H1 (cell line): Measurements from ENCODE around the gene LGALS9. TPM values are rescaled to one million over a fixed set of nuclear protein-coding genes. Genes with fewer than 3 reads are reported as not detected.

Experiments used
- EZH2 ChIP-seq: fragments of 200-600 bp; sonication (generic); IDR thresholded peaks from 2 replicates; pipeline ENCODE4 v1.7.1; 2012; ENCODE audit warnings: low read depth, mild to moderate bottlenecking, moderate library complexity, low read length, inconsistent platforms; ENCODE audit not compliant: severe bottlenecking
- KDM4A ChIP-seq: IDR thresholded peaks from one replicate; pipeline ENCODE4 v1.7.1; 2012; ENCODE audit warnings: low read depth, mild to moderate bottlenecking, moderate library complexity, low read length, inconsistent platforms; ENCODE audit not compliant: severe bottlenecking
- TBP ChIP-seq: IDR thresholded peaks from 2 replicates; pipeline ENCODE4 v1.6.1; 2011; ENCODE audit warnings: low read depth, low read length, improper control_type of control experiment
- polyA plus RNA-seq, 7 experiments: library from polyadenylated mRNA; depleted of rRNA in 3 of 7; stranded (reverse) in 5 of 7; unstranded in 2 of 7; fragments of >200 nt in 5 of 7; fragments of 200-250 nt in 2 of 7; gene quantifications; 1 replicate in 5 of 7; 2 replicates in 1 of 7; 4 replicates in 1 of 7; pipeline versions ENCODE4 v1.2.1 to v1.2.3, GENCODE V29; 2011 to 2013; ENCODE audit warnings: missing spikeins in 2 of 7, mixed read lengths in 2 of 7
- total RNA-seq: library from RNA; stranded (reverse); fragmentation: NEBNext Ultra II Directional; extraction: Animal tissue kit (Norgen Biotek cat#: 25700); gene quantifications from 2 replicates; pipeline ENCODE4 v1.2.1, GENCODE V29; 2021
- TF ChIP-seq, protein P1 (sequence below): IDR thresholded peaks from 2 replicates; pipeline ENCODE4 v1.6.1; 2012; ENCODE audit warnings: low read length, inconsistent platforms
- TF ChIP-seq, protein P2 (sequence below): IDR thresholded peaks from 2 replicates; pipeline ENCODE4 v1.6.1; 2012; ENCODE audit warnings: inconsistent platforms

Gene LGALS9
- total and polyA plus RNA-seq, 2 of the 8 experiments (the other 6 are each of a cell fraction or from before 2014, with no cell fraction given): 0.95 to 1.7 TPM

DNA sequence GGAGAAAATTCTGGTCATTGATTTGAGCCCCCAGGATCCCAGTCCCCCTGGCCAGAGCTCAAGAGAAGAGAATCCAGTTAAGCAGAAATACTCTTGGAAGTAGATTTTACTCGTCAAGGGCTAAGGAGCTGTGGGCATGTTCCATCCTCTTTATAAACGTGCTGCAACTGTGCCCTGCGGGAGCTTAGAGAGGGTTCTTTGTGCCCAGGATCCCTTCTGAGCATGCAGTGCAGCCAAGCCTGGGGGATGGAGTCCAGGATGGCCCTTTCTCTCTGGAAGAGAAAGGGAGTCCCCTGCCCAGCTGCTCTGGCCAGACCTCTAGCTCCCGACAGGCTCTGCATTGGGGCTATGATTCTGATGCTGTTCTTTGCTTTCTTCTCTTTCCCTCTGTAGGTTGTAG, 9.5 kb upstream of the LGALS9 start (continued):
- TF ChIP-seq, protein P1, sequence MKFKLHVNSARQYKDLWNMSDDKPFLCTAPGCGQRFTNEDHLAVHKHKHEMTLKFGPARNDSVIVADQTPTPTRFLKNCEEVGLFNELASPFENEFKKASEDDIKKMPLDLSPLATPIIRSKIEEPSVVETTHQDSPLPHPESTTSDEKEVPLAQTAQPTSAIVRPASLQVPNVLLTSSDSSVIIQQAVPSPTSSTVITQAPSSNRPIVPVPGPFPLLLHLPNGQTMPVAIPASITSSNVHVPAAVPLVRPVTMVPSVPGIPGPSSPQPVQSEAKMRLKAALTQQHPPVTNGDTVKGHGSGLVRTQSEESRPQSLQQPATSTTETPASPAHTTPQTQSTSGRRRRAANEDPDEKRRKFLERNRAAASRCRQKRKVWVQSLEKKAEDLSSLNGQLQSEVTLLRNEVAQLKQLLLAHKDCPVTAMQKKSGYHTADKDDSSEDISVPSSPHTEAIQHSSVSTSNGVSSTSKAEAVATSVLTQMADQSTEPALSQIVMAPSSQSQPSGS: no peak
- TF ChIP-seq KDM4A (no peak), TBP (no peak), EZH2 (no peak)
- TF ChIP-seq, protein P2, sequence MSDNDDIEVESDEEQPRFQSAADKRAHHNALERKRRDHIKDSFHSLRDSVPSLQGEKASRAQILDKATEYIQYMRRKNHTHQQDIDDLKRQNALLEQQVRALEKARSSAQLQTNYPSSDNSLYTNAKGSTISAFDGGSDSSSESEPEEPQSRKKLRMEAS: no peak
